Measurements from ENCODE around the gene MCC. TPM values are rescaled to one million over a fixed set of nuclear protein-coding genes. Genes with fewer than 3 reads are reported as not detected.

Gene MCC
- total RNA-seq, 1 experiment from 2014 or later, result 8.1 TPM

GRCh38 chr5:113000466-113000865, 487.8 kb downstream of the MCC start:
- DNase-seq (ENCODE audit: low read depth), result peak; percentile 15

- no peak for DNase-seq (ENCODE audit: low read depth)
These were observed 490.0 kb downstream of the MCC start for GRCh38 chr5:112998296-112998695.

GRCh38 chr5:112996830-112997374, 491.4 kb downstream of the MCC start:
- DNase-seq (ENCODE audit: low read depth), result no peak

- DNase-seq (ENCODE audit: low read depth), result peak; percentile 62
These were observed 492.3 kb downstream of the MCC start for GRCh38 chr5:112995764-112996618.

- DNase-seq (ENCODE audit: low read depth), result no peak
These were observed 502.0 kb downstream of the MCC start for GRCh38 chr5:112986224-112986623.

- DNase-seq (ENCODE audit: low read depth), result no peak
These were observed 504.9 kb downstream of the MCC start for GRCh38 chr5:112983363-112983762.

- no peak for DNase-seq (ENCODE audit: low read depth)
These were observed 508.5 kb downstream of the MCC start for GRCh38 chr5:112979723-112980122.

GRCh38 chr5:112978836-112979235, 509.4 kb downstream of the MCC start:
- no peak for DNase-seq (ENCODE audit: low read depth)

GRCh38 chr5:112977440-112977861, 510.8 kb downstream of the MCC start:
- DNase-seq (ENCODE audit: low read depth), result no peak

- peak; percentile 100 for DNase-seq (ENCODE audit: low read depth)
These were observed 511.6 kb downstream of the MCC start, which contains the start of gene DCP2 for GRCh38 chr5:112976432-112977309. Gene DCP2, plus strand, starts transcription at chr5:112976798. Its CDS starts 136 bp downstream, at chr5:112976934.

- no peak for DNase-seq (ENCODE audit: low read depth)
These were observed 512.4 kb downstream of the MCC start for GRCh38 chr5:112975721-112976431.

GRCh38 chr5:112974901-112975300, 513.4 kb downstream of the MCC start:
- no peak for DNase-seq (ENCODE audit: low read depth)

GRCh38 chr5:112973904-112974303, 514.3 kb downstream of the MCC start:
- DNase-seq (ENCODE audit: low read depth), result no peak

GRCh38 chr5:112973036-112973435, 515.2 kb downstream of the MCC start:
- no peak for DNase-seq (ENCODE audit: low read depth)

Small RNAs within 50 kb of the gene (small RNA-seq; reads per million reads assigned to genes)
- gene RNU4ATAC13P, result not detected

Other genes starting within 250 kb of the MCC start
- gene TSSK1B, start 53.5 kb downstream of the MCC start, total RNA-seq (2014; rRNA removed; shearing (Covaris generic)), result not detected in 2 replicates
- gene YTHDC2, start 25.2 kb upstream of the MCC start, total RNA-seq (2014; rRNA removed; shearing (Covaris generic)), result 8.9 and 12.2 TPM in 2 replicates